ENCODE results near the gene MFF. TPM values are rescaled to one million over a fixed set of nuclear protein-coding genes. Genes with fewer than 3 reads are reported as not detected.
A peak's percentile ranks its signal among the peaks of the same experiment; 100 is the strongest.

Gene MFF
- total RNA-seq, 6 donors from 2014 or later: 47.6 to 103 (median 74.5) TPM

DNA sequence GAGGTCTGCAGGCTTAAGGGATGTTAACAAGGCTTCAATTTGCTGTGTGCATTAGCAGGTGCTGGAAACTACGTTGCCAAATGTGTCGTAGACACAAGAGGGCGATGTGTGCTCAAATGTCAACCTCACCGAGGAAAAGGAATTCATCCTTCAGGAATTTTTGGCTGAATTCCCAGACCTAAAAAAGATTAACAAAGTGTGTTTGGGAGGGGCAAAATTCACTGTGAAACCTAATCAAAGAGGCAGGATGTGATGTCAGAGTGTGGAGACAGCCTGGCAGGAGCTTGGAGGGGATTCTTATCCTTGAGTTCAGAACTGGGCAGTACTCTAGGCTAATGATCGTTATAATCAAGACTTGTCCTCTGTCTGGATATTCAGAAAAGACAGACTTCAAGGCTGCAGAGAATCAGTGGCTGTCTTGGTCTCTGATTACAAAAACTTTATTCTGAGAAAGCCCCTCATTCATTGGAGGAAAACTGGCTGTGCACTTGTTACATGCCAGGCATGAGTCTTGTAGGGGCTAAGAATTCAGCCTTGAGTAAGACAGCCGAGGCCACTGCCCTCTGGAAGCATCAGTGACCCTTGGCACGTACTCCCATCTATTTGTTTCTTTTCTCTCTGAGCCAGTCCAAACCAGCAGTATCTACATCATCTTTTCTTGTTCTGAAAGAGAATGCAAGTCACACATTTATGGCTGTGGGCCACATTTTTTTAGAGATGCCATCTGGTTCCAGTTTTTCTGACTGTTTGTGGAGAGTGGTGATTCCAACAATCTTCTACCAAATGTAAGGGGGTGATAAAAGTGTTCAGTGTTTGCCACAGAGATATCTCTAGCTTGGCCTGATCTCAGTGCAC lies 81.4 kb downstream of the MFF start:
- DNase-seq: peak in 1 of 2 donors; percentile 60
- H3K36me3 ChIP-seq: no peaks in the 10 kb centered on the region
- H3K4me1 ChIP-seq: peaks cover 11 to 19% (median 18%) of the 10 kb centered on the region in 4 donors
- H3K27ac ChIP-seq: peak overlapping the region; percentile 65 to 75 (median 71)
- TF ChIP-seq POLR2AphosphoS5 (IDR thresholded peaks at IDR 0.05) (peak; percentile 14 to 72), POLR2A (IDR thresholded peaks at IDR 0.05) (peak in 1 of 4 donors; percentile 10), EP300 (IDR thresholded peaks at IDR 0.05) (peak in 1 of 4 donors; percentile 3)
- TF ChIP-seq, protein P1, sequence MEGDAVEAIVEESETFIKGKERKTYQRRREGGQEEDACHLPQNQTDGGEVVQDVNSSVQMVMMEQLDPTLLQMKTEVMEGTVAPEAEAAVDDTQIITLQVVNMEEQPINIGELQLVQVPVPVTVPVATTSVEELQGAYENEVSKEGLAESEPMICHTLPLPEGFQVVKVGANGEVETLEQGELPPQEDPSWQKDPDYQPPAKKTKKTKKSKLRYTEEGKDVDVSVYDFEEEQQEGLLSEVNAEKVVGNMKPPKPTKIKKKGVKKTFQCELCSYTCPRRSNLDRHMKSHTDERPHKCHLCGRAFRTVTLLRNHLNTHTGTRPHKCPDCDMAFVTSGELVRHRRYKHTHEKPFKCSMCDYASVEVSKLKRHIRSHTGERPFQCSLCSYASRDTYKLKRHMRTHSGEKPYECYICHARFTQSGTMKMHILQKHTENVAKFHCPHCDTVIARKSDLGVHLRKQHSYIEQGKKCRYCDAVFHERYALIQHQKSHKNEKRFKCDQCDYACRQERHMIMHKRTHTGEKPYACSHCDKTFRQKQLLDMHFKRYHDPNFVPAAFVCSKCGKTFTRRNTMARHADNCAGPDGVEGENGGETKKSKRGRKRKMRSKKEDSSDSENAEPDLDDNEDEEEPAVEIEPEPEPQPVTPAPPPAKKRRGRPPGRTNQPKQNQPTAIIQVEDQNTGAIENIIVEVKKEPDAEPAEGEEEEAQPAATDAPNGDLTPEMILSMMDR (IDR thresholded peaks at IDR 0.05): peak; percentile 48 to 74 (median 54)
- H3K4me3 ChIP-seq: no peak overlapping the region
- no peaks in the 10 kb centered on the region for H3K9me3 ChIP-seq
- ATAC-seq (ENCODE audit: low FRiP score in 2 of 2): peak; percentile 79 to 83
- WGBS, 2 donors: 12 to 14% methylated on average over 5 to 7 of the region's 7 CpGs
- H3K27me3 ChIP-seq: no peaks in the 10 kb centered on the region

Other genes with a start within 250 kb of the MFF start
- 10 to 100 TPM; 22.0 to 31.2 (median 26.1) TPM for gene COL4A4, start 161.0 kb upstream of the MFF start, total RNA-seq
- gene COL4A3, start 160.6 kb upstream of the MFF start, total RNA-seq: 100 to 1,000 TPM in 1 of 6 donors, 10 to 100 TPM in 5; 32.9 to 129 (median 60.6) TPM
- not detected for gene TM4SF20, start 54.1 kb downstream of the MFF start, total RNA-seq
- gene SCYGR1, start 62.7 kb downstream of the MFF start, total RNA-seq: not detected
- gene AGFG1, start 146.9 kb downstream of the MFF start, total RNA-seq: 10 to 100 TPM; 24.1 to 99.6 (median 71.2) TPM

Data from upper lobe of left lung (tissue), 6 donors.